Trophoblast cell (in vitro differentiated cells and primary cell): Measurements from ENCODE around the gene NOPCHAP1.

Experiments used
- DNase-seq, 2 donors: peaks; one replicate each; pipeline ENCODE4 v3.0.0-alpha.2; 2016
- H2AFZ ChIP-seq: 2 replicates; pipeline ENCODE4 v1.6.1; 2013; ENCODE audit warnings: low read length, moderate library complexity, mild to moderate bottlenecking; ENCODE audit not compliant: insufficient read depth, poor library complexity
- H2AK5ac ChIP-seq: 2 replicates; pipeline ENCODE4 v1.6.1; 2013; ENCODE audit warnings: mild to moderate bottlenecking, low read length
- H2BK120ac ChIP-seq: 2 replicates; pipeline ENCODE4 v1.6.1; 2013; ENCODE audit warnings: low read length, mild to moderate bottlenecking, moderate library complexity; ENCODE audit not compliant: insufficient read depth, poor library complexity
- H2BK12ac ChIP-seq: 2 replicates; pipeline ENCODE4 v1.6.1; 2013; ENCODE audit warnings: mild to moderate bottlenecking, low read length, moderate library complexity
- H2BK5ac ChIP-seq: 2 replicates; pipeline ENCODE4 v1.6.1; 2013; ENCODE audit warnings: low read length, low read depth, moderate library complexity, mild to moderate bottlenecking; ENCODE audit not compliant: poor library complexity
- H3K14ac ChIP-seq: 2 replicates; pipeline ENCODE4 v1.6.1; 2013; ENCODE audit warnings: mild to moderate bottlenecking, low read length
- H3K18ac ChIP-seq: 2 replicates; pipeline ENCODE4 v1.6.1; 2013; ENCODE audit warnings: mild to moderate bottlenecking, low read length
- H3K23ac ChIP-seq: 2 replicates; pipeline ENCODE4 v1.6.1; 2013; ENCODE audit warnings: low read length
- H3K27ac ChIP-seq: 2 replicates; pipeline ENCODE4 v1.5.1; 2013; ENCODE audit warnings: low read depth, mild to moderate bottlenecking, inconsistent platforms, low read length, moderate library complexity
- H3K27me3 ChIP-seq: 2 replicates; pipeline ENCODE4 v1.6.1; 2013; ENCODE audit warnings: inconsistent platforms, mild to moderate bottlenecking, low read length, moderate library complexity; ENCODE audit not compliant: insufficient read depth
- H3K36me3 ChIP-seq, 2 experiments: 1 replicate in 1 of 2; 2 replicates in 1 of 2; pipeline ENCODE4 v1.6.1; 2013; ENCODE audit warnings: low read length in 2 of 2, mild to moderate bottlenecking in 2 of 2, moderate library complexity in 1 of 2; ENCODE audit not compliant: insufficient read depth in 2 of 2, control insufficient read depth in 1 of 2
- H3K4ac ChIP-seq: 2 replicates; pipeline ENCODE4 v1.6.1; 2013; ENCODE audit warnings: low read depth, mild to moderate bottlenecking, low read length, moderate library complexity
- H3K4me1 ChIP-seq, 2 experiments: 1 replicate in 1 of 2; 2 replicates in 1 of 2; pipeline ENCODE4 v1.6.1; 2013; ENCODE audit warnings: low read length in 2 of 2, mild to moderate bottlenecking in 2 of 2, moderate library complexity in 1 of 2; ENCODE audit not compliant: insufficient read depth in 2 of 2, control insufficient read depth in 1 of 2
- H3K4me2 ChIP-seq: 2 replicates; pipeline ENCODE4 v1.6.1; 2013; ENCODE audit warnings: inconsistent platforms, mild to moderate bottlenecking, low read length, moderate library complexity
- H3K4me3 ChIP-seq: 2 replicates; pipeline ENCODE4 v1.5.1; 2013; ENCODE audit warnings: mild to moderate bottlenecking, low read depth, low read length, inconsistent platforms
- H3K79me1 ChIP-seq: one replicate; pipeline ENCODE4 v1.6.1; 2013; ENCODE audit warnings: low read length
- H3K79me2 ChIP-seq: 2 replicates; pipeline ENCODE4 v1.6.1; 2013; ENCODE audit warnings: low read length, mild to moderate bottlenecking; ENCODE audit not compliant: control insufficient read depth, insufficient read depth, poor library complexity
- H3K9ac ChIP-seq: 2 replicates; pipeline ENCODE4 v1.6.1; 2013; ENCODE audit warnings: mild to moderate bottlenecking, low read length
- H3K9me3 ChIP-seq: 2 replicates; pipeline ENCODE4 v1.6.1; 2013; ENCODE audit warnings: low read depth, mild to moderate bottlenecking, control low read depth, inconsistent platforms, low read length; ENCODE audit not compliant: insufficient read depth
- H4K12ac ChIP-seq: 2 replicates; pipeline ENCODE4 v1.6.1; 2013; ENCODE audit warnings: low read depth, mild to moderate bottlenecking, low read length, moderate library complexity
- H4K8ac ChIP-seq: 2 replicates; pipeline ENCODE4 v1.6.1; 2013; ENCODE audit warnings: low read depth, mild to moderate bottlenecking, low read length, moderate library complexity
- H4K91ac ChIP-seq: one replicate; pipeline ENCODE4 v1.6.1; 2013; ENCODE audit warnings: low read depth, mild to moderate bottlenecking, low read length, moderate library complexity
- WGBS: extraction: QIAGEN DNeasy Blood & Tissue Kit; methylation state at CpG from one replicate; pipeline ENCODE4 v1.1.7; 2013; ENCODE audit warnings: missing lambda C conversion rate; ENCODE audit not compliant: insufficient read length, insufficient coverage; ENCODE audit errors: extremely low coverage; 5-methylcytosine and 5-hydroxymethylcytosine counted together

The NOPCHAP1 gene

DNA sequence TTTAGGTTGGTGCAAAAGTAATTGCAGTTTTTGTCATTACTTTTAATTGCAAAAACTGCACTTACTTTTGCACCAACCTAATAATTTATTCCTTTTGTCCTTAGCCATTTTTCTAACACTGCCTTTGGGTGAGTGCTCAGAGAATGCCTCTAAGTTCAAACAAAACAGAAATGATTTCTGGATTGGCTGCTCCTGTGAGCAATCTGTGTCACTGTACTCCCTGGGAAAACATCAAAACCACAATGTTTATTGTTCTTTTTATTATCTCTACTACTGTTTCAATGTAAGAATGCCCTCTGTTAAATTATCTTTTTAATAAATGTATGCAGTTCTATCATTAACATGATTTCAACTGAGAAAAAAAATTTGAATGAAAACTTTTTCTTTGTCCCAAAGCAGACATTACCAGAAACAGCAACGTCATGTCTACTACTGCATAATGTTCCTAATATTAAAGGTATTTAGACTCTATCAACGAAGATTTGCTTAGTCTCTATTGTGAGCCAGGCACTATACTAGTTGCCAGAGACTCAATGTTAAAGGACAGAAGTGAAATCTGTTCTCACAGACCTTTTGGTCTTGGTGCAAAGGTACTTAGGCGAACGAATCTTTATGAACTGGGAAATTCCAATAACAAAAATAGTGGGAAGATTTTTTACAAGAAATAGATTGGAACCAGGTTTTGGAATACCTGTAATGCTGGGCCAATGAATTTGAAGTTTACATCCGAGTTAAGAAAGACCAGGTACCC lies 34.2 kb upstream of the NOPCHAP1 start:
- Histone ChIP-seq H4K12ac (no peak overlapping the region), H3K9me3 (no peaks in the 10 kb centered on the region), H3K14ac (no peak overlapping the region), H3K4me3 (no peak overlapping the region), H3K4me2 (no peak overlapping the region), H4K91ac (no peak overlapping the region), H3K27me3 (no peaks in the 10 kb centered on the region), H2AFZ (no peak overlapping the region), H3K27ac (no peak overlapping the region), H2BK12ac (no peak overlapping the region), H2AK5ac (no peak overlapping the region), H3K23ac (no peak overlapping the region), H4K8ac (no peak overlapping the region), H3K4me1 (no peaks in the 10 kb centered on the region), H3K79me1 (no peaks in the 10 kb centered on the region), H3K18ac (no peak overlapping the region), H3K4ac (no peak overlapping the region), H2BK120ac (no peak overlapping the region), H3K9ac (no peak overlapping the region), H2BK5ac (no peak overlapping the region), H3K36me3 (no peaks in the 10 kb centered on the region), H3K79me2 (no peaks in the 10 kb centered on the region)
- DNase-seq, result no peak
- no CpG with 5 or more reads among the region's 5 CpGs for WGBS

DNA sequence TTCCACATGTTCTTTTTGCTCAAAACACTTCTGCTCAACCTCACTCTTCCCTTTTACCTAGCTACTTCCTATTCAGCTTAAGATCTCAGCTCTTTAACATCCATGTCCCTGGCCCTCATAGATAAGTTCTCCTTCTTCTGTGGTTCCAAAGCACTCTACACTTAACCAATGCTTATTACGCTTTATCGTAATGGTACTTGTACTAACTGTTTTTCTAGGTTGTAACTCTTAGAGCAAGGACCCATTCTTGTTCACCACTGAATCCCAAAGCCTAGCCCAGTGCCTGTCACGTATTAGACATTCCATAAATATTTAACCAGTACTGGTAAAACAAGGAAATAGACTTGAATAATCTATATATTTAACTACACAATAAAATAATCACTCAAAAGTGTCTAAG lies 33.3 kb upstream of the NOPCHAP1 start:
- Histone ChIP-seq H3K79me1 (peaks cover under 1% of the 10 kb centered on the region), H3K27me3 (peaks cover 2% of the 10 kb centered on the region), H4K8ac (no peak overlapping the region), H2BK5ac (no peak overlapping the region), H4K12ac (no peak overlapping the region), H2BK12ac (no peak overlapping the region), H3K9me3 (no peaks in the 10 kb centered on the region), H4K91ac (no peak overlapping the region), H3K23ac (no peak overlapping the region), H2BK120ac (no peak overlapping the region), H3K9ac (no peak overlapping the region), H3K4ac (no peak overlapping the region), H3K18ac (no peak overlapping the region), H3K4me3 (no peak overlapping the region), H3K27ac (no peak overlapping the region), H3K14ac (no peak overlapping the region), H3K79me2 (no peaks in the 10 kb centered on the region), H3K4me2 (no peak overlapping the region), H3K4me1 (no peaks in the 10 kb centered on the region), H3K36me3 (no peaks in the 10 kb centered on the region), H2AK5ac (no peak overlapping the region), H2AFZ (no peak overlapping the region)
- WGBS, result no CpG with 5 or more reads among the region's 3 CpGs
- DNase-seq, result peak in 1 of 2 donors; percentile 49

DNA sequence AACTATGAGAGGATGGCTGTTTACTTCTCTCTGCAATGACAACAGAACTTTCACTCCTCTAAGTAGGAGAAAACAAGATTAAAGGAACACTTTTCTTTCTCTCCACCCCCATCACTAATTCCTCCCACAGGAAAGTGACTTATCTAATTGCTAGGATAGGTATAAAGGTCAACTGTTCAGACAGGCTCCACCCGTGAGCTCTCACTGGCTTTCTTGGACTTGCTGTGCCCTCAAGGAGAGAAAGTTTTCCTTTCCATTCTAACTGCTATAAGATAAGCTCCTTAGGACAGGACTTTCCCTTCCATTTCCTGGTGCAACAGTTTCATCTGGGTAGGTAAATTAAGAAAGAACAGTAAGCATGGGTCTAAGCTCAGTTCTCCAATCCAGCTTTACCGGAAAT lies 32.8 kb upstream of the NOPCHAP1 start:
- H3K9ac ChIP-seq, result no peak overlapping the region
- no peaks in the 10 kb centered on the region for H3K4me1 ChIP-seq
- H4K12ac ChIP-seq, result no peak overlapping the region

DNA sequence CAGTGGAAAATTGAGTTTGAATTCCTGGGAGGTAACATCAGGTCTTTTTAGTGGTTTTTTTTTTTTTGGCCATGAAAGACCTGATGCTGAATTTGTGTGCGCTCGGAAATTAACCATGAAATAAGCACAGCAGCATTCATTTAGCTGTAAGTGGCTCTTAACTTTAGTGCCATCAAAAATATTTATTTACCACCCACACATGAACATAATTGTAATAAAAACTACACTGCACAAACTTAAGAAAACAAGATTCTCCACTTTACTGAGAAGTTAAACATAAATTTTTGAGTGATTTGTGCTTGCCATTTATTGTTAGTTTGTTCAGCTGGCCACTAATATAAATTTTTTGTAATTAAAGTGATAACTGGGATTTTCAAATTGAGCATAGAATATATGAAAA lies 30.4 kb upstream of the NOPCHAP1 start:
- no peaks in the 10 kb centered on the region for H3K36me3 ChIP-seq
- no peaks in the 10 kb centered on the region for H3K9me3 ChIP-seq
- H3K14ac ChIP-seq, result no peak overlapping the region
- H3K9ac ChIP-seq, result no peak overlapping the region
- no peak overlapping the region for H3K18ac ChIP-seq
- WGBS, result no CpG with 5 or more reads among the region's 2 CpGs
- H3K4me3 ChIP-seq, result no peak overlapping the region
- H2BK120ac ChIP-seq, result no peak overlapping the region
- H3K4me1 ChIP-seq, result no peaks in the 10 kb centered on the region
- no peak overlapping the region for H3K27ac ChIP-seq
- no peak overlapping the region for H2BK12ac ChIP-seq
- H3K79me2 ChIP-seq, result peaks cover 2% of the 10 kb centered on the region
- H3K79me1 ChIP-seq, result peaks cover 7% of the 10 kb centered on the region
- H4K91ac ChIP-seq, result no peak overlapping the region
- H2AK5ac ChIP-seq, result no peak overlapping the region
- no peak overlapping the region for H2BK5ac ChIP-seq
- H3K4me2 ChIP-seq, result no peak overlapping the region
- no peak for DNase-seq
- H3K23ac ChIP-seq, result no peak overlapping the region
- peaks cover 2% of the 10 kb centered on the region for H3K27me3 ChIP-seq
- no peak overlapping the region for H3K4ac ChIP-seq
- H4K8ac ChIP-seq, result no peak overlapping the region
- H2AFZ ChIP-seq, result no peak overlapping the region
- H4K12ac ChIP-seq, result no peak overlapping the region

More for the DNA sequence above, 32.8 kb upstream of the NOPCHAP1 start:
- no peak overlapping the region for H2BK120ac ChIP-seq
- H4K8ac ChIP-seq, result no peak overlapping the region
- WGBS, result no CpG with 5 or more reads among the region's 2 CpGs
- no peak overlapping the region for H2AK5ac ChIP-seq
- peaks cover 3% of the 10 kb centered on the region for H3K79me1 ChIP-seq
- no peak overlapping the region for H2BK5ac ChIP-seq
- H3K9me3 ChIP-seq, result no peaks in the 10 kb centered on the region
- H4K91ac ChIP-seq, result no peak overlapping the region
- H3K36me3 ChIP-seq, result no peaks in the 10 kb centered on the region
- H3K4ac ChIP-seq, result no peak overlapping the region
- H3K4me3 ChIP-seq, result no peak overlapping the region
- peaks cover 2% of the 10 kb centered on the region for H3K27me3 ChIP-seq
- H3K14ac ChIP-seq, result no peak overlapping the region
- H2AFZ ChIP-seq, result no peak overlapping the region
- no peak overlapping the region for H3K23ac ChIP-seq
- DNase-seq, result peak; percentile 76 to 82
- peaks cover under 1% of the 10 kb centered on the region for H3K79me2 ChIP-seq
- no peak overlapping the region for H2BK12ac ChIP-seq
- no peak overlapping the region for H3K27ac ChIP-seq
- H3K18ac ChIP-seq, result no peak overlapping the region
- no peak overlapping the region for H3K4me2 ChIP-seq
